IMR-90 (cell line): ENCODE results near the gene PRKAR2A.
"Not testable (repeated sequence)": the region's sequence is repeated elsewhere in the genome, so short reads cannot be mapped to it uniquely, and the experiment has no call there.

ENCODE experiments used
- CTCF ChIP-seq: conservative IDR thresholded peaks from 2 replicates; pipeline ENCODE4 v1.5.1; 2012; ENCODE audit warnings: mild to moderate bottlenecking, low read depth, low read length, improper control_type of control experiment
- FOS ChIP-seq: fragments of 150-350 bp; IDR thresholded peaks from 2 replicates; pipeline ENCODE4 v1.6.1; 2016; ENCODE audit warnings: low read depth, low read length
- POLR2A ChIP-seq: IDR thresholded peaks from 2 replicates; pipeline ENCODE4 v1.6.1; 2012; ENCODE audit warnings: mild to moderate bottlenecking, low read depth, low read length

GRCh38 chr3:48829525-48829924 is 18.1 kb downstream of the PRKAR2A start:
- TF ChIP-seq CTCF, POLR2A, FOS: not testable (repeated sequence)
